Glomerular visceral epithelial cell (primary cell): ENCODE results near the gene CFAP20DC.

Experiments used
- DNase-seq: peaks from one replicate; pipeline ENCODE4 v3.0.0-alpha.2; 2016; ENCODE audit errors: extremely low spot score

Gene CFAP20DC

GRCh38 chr3:58801541-58801940 is 248.3 kb downstream of the CFAP20DC start:
- no peak for DNase-seq

DNA sequence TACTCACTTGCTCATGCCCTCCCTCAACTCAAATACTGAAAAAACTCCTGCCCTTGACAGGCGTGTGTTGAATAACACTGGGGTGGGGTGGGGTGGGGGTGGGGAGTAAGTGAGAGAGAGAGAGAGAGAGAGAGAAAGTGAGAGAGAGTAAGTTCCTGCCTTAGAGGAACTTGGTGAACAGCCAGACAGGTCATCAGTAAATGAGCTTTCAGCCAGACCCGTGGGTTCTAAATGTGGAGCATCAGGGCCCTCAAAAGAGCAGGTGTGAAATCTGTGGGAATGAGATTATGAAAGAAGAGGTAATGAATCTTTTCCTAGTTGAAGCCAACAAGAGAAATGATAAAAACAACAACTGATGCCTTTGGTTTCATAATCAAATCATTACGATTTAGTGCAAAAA is 248.9 kb downstream of the CFAP20DC start:
- DNase-seq: no peak

DNA sequence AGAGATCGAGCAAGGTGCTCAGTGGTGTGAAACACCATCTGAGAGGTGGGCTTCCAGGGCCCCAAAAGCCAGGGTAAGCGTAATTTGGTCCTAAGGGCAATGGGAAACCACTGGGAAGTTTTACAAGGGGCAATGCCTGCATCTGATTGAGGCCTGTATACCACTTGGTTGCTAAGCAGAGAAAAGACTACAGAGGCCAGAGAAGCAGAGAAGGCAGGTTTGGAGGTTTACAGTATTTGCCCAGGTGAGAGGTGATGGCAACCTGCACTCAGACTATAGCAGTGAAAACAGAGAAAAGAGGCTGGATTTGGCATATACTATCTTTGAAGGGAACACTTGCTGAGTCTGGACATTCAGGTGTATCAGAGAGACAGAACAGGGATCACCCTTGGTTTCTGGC is 249.8 kb downstream of the CFAP20DC start:
- no peak for DNase-seq

DNA sequence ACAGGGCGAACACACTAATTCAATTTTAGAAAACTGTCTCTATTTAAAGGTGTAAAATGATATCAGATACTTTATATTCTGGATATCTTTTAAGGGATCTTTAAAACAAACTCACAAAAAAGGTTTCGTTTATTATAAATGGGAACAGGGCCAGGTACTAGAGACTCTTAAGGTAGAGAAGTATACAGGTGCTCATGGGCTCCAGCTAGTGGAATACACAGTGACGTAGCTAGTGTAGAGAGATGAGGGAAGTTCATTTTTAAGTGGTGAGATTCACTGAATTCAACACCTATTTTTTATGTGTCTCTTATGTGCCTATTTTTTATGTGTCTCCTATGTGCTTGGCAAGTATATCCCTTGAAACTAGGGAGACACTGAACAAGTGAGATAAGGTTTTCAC is 250.6 kb downstream of the CFAP20DC start:
- DNase-seq: no peak

DNA sequence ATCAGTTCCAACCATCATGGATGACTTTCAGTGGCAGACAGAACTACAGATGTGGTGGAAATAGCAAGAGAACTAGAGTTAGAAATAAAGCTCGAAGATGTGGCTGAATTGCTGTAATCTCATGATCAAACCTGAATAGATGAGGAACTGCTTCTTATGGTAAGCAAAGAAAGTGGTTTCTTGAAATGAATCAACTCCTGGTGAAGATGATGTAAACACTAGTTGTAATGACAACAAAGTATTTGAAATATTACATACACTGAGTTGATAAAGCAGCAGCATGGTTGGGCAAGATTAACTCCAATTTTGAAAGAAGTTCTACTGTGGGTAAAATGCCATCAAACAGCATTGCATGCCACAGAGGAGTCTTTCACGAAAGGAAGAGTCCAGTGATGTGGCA is 251.5 kb downstream of the CFAP20DC start:
- DNase-seq: no peak

DNA sequence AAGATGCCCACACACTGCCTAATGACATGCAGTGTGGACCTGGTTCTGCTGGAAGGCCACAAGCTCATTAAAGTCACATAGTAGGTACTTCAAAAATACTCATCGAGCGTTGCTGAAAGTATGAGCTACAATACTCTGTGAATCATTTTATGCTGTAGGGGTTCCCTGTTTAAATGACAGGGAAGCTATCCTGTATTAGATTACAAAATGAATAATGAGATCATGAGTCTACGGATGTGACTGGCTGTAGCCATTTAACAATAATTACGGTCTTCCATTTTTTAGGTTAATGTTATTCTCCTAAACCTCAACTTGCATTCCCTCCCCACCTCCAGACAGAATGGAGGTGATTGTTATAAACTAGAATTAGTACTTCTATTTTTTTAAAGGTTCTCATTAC is 255.1 kb downstream of the CFAP20DC start:
- no peak for DNase-seq

DNA sequence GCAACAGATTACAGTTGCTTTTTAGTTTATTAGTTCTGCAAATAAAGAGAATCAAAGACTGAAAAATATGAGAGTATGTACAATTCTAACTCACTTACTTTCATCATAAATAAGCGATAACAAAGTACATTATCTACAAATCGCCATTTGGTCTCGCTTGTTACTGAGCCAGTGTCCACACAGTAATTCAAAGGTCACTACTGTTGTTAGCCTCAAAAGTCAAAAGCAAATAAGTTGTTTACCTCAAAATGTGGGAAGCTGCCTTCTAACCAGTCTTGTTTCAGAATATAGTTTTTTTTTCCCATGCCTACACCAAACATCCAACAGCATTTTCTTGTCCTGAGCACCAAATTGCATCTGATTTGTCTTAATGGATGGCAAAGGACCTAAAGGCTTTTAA is 255.9 kb downstream of the CFAP20DC start:
- no peak for DNase-seq

GRCh38 chr3:58792921-58793451 is 256.8 kb downstream of the CFAP20DC start:
- DNase-seq: peak; percentile 2

- DNase-seq: no peak
Observed at GRCh38 chr3:58789385-58789784, 260.4 kb downstream of the CFAP20DC start.

DNA sequence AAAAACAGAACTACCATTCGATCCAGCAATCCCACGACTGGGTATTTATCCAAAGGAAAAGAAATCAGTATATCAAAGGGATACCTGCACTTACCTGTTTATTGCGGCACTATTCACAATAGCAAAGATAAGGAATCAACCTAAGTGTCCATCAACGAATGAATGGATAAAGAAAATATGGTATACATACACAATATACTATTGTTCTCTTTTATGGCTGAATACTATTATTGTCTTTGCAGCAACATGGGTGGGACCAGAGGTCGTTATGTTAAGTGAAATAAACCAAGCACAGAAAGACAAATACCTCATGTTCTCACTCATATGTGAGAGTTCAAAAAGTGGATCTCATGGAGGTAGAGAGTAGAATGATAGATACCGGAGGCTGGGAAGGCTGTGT is 264.9 kb downstream of the CFAP20DC start:
- no peak for DNase-seq

DNA sequence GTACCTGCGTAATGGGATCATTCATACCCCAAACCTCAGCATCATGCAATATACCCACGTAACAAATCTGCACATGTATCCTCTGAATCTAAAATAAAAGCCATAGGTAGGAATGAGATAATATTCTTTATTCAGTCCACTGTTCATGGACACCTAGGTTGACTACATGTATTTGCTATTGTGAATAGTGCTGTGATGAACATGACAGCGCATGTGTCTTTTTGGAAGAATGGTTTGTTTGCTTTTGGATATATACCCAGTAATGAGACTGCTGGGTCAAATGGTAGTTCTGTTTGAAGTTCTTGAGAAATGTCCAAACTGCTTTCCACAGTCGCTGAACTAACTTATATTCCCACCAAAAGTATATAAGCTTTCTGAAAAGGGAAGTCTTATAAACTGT is 265.4 kb downstream of the CFAP20DC start:
- DNase-seq: no peak

- no peak for DNase-seq
Observed at GRCh38 chr3:58783845-58784244, 266.0 kb downstream of the CFAP20DC start.

GRCh38 chr3:58779934-58780333 is 269.9 kb downstream of the CFAP20DC start:
- no peak for DNase-seq

GRCh38 chr3:58776231-58776630 is 273.6 kb downstream of the CFAP20DC start:
- DNase-seq: no peak

- DNase-seq: no peak
Observed at GRCh38 chr3:58772462-58772861, 277.4 kb downstream of the CFAP20DC start.

DNA sequence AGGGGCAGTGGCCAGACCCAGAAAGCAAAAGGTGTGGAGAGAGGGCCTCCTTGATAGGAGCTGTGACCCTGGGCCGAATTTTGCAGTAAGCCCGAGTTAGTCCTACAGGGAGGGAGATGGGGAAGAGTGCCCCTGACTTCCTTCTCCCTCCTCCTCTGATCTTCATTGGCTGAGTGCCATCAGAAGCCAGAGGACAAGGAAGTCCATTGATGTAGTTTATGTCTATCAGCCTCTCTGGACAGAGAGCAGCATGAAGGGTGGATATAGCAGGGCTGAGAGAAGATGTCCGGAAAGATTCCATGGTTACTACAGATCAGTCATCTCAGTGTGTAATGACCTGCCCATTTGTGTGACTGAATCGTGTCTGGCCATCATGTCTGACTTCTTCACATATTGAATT is 280.8 kb downstream of the CFAP20DC start:
- no peak for DNase-seq

DNA sequence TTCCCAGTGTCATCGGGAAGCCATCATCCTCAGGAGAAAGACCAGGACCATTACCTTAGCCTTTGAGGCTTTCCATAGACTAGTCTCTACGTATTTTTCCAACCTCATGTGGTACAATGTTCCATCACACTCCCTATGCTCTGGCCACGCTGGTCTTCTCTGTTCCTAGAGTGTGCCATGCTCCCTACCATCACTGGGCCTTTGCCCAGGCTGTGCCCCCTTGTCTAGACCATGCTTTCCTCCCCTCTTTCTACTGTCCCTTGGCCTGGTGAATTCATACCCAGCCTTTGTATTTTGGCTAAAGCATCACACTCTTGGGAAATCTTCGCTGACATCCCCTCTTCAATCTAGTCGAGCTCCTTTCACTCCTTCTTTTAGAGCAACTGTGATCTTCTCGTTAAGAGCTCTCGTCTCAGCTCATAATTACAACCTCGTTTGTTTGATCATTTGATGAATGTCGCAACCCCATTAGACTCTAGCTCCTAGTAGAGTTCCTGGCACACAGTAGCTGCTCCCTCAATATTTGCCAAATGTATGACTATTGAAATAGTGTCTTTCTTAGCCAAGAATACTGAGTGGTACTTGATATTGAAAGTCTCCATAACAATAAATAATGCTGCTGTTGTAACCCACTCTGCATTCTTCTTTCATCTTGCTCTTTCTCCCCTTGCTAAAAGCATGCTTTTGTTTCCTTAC is 283.1 kb downstream of the CFAP20DC start:
- no peak for DNase-seq

GRCh38 chr3:58755150-58755549 is 294.7 kb downstream of the CFAP20DC start:
- DNase-seq: no peak

DNA sequence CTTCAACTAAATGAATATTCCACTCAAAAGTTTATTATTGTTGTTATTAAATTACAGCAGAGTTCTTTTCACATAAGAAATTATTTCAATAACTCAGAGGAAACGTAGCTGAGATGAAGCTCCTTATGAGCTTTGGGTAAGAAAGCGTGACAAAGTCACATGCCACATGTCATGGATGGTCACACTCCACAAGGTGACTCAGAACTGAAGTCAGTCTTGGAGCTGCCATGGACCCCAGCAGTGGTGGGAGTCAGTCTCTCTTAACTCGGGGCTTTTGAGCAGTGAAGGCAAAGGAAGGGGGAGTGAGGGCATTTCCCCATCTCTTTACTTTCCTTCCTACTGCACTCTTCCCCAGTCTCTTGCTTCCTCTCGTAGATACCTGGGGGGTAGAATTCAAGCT is 295.8 kb downstream of the CFAP20DC start:
- no peak for DNase-seq

GRCh38 chr3:58751882-58752567 is 297.8 kb downstream of the CFAP20DC start:
- DNase-seq: no peak

DNA sequence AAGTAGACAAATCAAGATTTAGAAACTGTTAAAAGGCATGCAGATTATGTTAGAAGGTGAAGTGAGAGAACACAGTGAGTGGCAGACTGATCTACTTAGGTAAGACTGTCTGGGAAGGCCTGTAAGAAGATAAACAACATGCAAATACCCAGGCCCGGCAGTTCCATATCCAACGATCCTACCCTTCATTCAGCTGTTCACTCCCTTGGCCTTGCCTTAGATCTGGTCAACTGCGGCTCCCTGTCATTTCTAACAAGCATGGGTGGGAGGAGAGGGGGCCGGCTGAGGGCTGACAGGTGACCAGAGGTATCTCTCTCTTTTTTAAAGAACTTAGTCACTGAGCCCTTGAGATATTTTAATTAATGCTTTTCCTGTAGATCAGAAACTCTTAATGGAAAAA is 298.6 kb downstream of the CFAP20DC start:
- no peak for DNase-seq

- no peak for DNase-seq
Observed at GRCh38 chr3:58749948-58750347, 299.9 kb downstream of the CFAP20DC start.

GRCh38 chr3:58748024-58748423 is 301.8 kb downstream of the CFAP20DC start:
- no peak for DNase-seq
